Pancreas (tissue), 10 donors: ENCODE data around the gene OSBPL2. TPM values are rescaled to one million over a fixed set of nuclear protein-coding genes. Genes with fewer than 3 reads are reported as not detected.

ENCODE experiments used
- ATAC-seq, 4 donors: fragments of 200-7000 bp; cut with Tn5 transposase; one replicate each; pipeline versions ENCODE4 v1.8.0 to v1.9.1; 2020; ENCODE audit warnings: mild to moderate bottlenecking in 4 of 4, moderate library complexity in 4 of 4
- DNase-seq, 6 donors: peaks; one replicate each; pipeline ENCODE4 v3.0.0-alpha.2; 2020
- FAIRE-seq: peaks from 2 replicates; lab custom pipeline; 2012; peaks lifted over from hg19 to GRCh38; lab: Jason Lieb, UNC
- H3K27ac ChIP-seq, 4 donors: fragments of 200-600 bp; sonication (generic); 1 replicate in 3 of 4; 2 replicates in 1 of 4; pipeline versions ENCODE4 v1.5.0 to v1.8.0; 2020
- H3K27me3 ChIP-seq, 4 donors: fragments of 200-600 bp; one replicate each; pipeline ENCODE4 v1.8.0; 2021
- H3K36me3 ChIP-seq, 3 donors: fragments of 200-600 bp; sonication (generic) in 1 of 3; one replicate each; pipeline versions ENCODE4 v1.5.0 to v1.8.0; 2020 to 2021
- H3K4me1 ChIP-seq, 3 donors: fragments of 200-600 bp; one replicate each; pipeline ENCODE4 v1.8.0; 2021
- H3K4me3 ChIP-seq, 4 donors: fragments of 200-600 bp; sonication (generic) in 2 of 4; one replicate each; pipeline versions ENCODE4 v1.5.0 to v1.8.0; 2020 to 2021
- H3K9me3 ChIP-seq, 4 donors: fragments of 200-600 bp; one replicate each; pipeline ENCODE4 v1.8.0; 2021
- WGBS, 2 donors: extraction: QIAGEN DNeasy Blood & Tissue Kit; methylation state at CpG; one replicate each; pipeline ENCODE4 v1.1.7; 2013; 5-methylcytosine and 5-hydroxymethylcytosine counted together
- intact Hi-C, 3 donors: fragments of 100-400 bp; cut with DNase I; formaldehyde crosslinking; loops; one replicate each; pipeline versions ENCODE4 v1.11.1 to v1.14.2; 2022
- microRNA-seq, 2 donors: library from miRNA; unstranded; fragments of <30 nt; microRNA quantifications; one replicate each; pipeline versions ENCODE4 to v1.1.0, GENCODE V29; 2019 to 2020
- polyA plus RNA-seq, 2 donors: library from polyadenylated mRNA; stranded (reverse); fragments of 200-250 nt; gene quantifications; one replicate each; pipeline ENCODE4 v1.2.3, GENCODE V29; 2013
- total RNA-seq, 6 donors: library from RNA; stranded (reverse); fragmentation: NEBNext Ultra II Directional in 4 of 6; extraction: Animal tissue kit (Norgen Biotek cat#: 25700) in 4 of 6; gene quantifications; one replicate each; pipeline versions ENCODE4 v1.2.1 to v1.2.4, GENCODE V29; 2021 to 2023
- TF ChIP-seq, protein P1 (sequence below), 4 donors: fragments of 200-600 bp; sonication (generic) in 3 of 4; IDR thresholded peaks; one replicate each; pipeline versions ENCODE4 v1.5.0 to v1.8.0; 2021; ENCODE audit warnings: antibody characterized with exemption in 4 of 4
- donor health status: healthy with polysubstance abuse.
- donor health status: DM: no; HTN: no; CAD: no; lungs with moderate emphysema.
- donor health status: DM: no; HTN: no; CAD: no.
- donor health status: control.
- donor health status: control.
- donor health status: Bipolar disorder and iron deficiency.
- donor health status: DM: yes; HTN: yes; CAD: no.
- donor health status: DM: no; HTN: no; CAD: no.
- donor health status: DM: no; HTN: no; CAD: no.
- donor health status: DM: yes; HTN: yes; CAD: no.

Gene OSBPL2
- total and polyA plus RNA-seq, 8 donors, result 33.3 to 56.8 (median 47.0) TPM

- Histone ChIP-seq H3K4me3 (no peak overlapping the region), H3K27me3 (no peaks in the 10 kb centered on the region), H3K27ac (no peak overlapping the region), H3K4me1 (no peaks in the 10 kb centered on the region), H3K36me3 (no peaks in the 10 kb centered on the region), H3K9me3 (no peaks in the 10 kb centered on the region)
- WGBS, 2 donors, result 90 to 92% methylated on average over 10 of the region's 10 CpGs
- ATAC-seq (no peak), FAIRE-seq (no peak), DNase-seq (peak in 1 of 6 donors; percentile 11)
- TF ChIP-seq, protein P1, sequence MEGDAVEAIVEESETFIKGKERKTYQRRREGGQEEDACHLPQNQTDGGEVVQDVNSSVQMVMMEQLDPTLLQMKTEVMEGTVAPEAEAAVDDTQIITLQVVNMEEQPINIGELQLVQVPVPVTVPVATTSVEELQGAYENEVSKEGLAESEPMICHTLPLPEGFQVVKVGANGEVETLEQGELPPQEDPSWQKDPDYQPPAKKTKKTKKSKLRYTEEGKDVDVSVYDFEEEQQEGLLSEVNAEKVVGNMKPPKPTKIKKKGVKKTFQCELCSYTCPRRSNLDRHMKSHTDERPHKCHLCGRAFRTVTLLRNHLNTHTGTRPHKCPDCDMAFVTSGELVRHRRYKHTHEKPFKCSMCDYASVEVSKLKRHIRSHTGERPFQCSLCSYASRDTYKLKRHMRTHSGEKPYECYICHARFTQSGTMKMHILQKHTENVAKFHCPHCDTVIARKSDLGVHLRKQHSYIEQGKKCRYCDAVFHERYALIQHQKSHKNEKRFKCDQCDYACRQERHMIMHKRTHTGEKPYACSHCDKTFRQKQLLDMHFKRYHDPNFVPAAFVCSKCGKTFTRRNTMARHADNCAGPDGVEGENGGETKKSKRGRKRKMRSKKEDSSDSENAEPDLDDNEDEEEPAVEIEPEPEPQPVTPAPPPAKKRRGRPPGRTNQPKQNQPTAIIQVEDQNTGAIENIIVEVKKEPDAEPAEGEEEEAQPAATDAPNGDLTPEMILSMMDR (IDR thresholded peaks at IDR 0.05), result no peak
- intact Hi-C loops, result no loop called here
These were observed 106.5 kb downstream of the OSBPL2 start for GRCh38 chr20:62344782-62345181.

Small RNAs within 50 kb of the gene (microRNA-seq; reads per million reads assigned to microRNA genes)
- gene MIR4758, result 0 reads per million in 2 donors

Other genes with a start within 250 kb of the OSBPL2 start
- gene TAF4, start 172.6 kb upstream of the OSBPL2 start, total RNA-seq, result 10 to 100 TPM in 1 of 6 donors, 1 to 10 TPM in 5; 7.1 to 15.2 (median 8.4) TPM
- 1 to 10 TPM; 5.7 to 9.2 TPM for gene TAF4, start 172.6 kb upstream of the OSBPL2 start, polyA plus RNA-seq
- gene LSM14B, start 116.0 kb upstream of the OSBPL2 start, total RNA-seq, result 10 to 100 TPM; 14.9 to 19.7 (median 16.7) TPM
- 10 to 100 TPM in 1 of 2 donors, 1 to 10 TPM in 1; 8.4 to 20.1 TPM for gene LSM14B, start 116.0 kb upstream of the OSBPL2 start, polyA plus RNA-seq
- 100 to 1,000 TPM in 1 of 6 donors, 10 to 100 TPM in 5; 55.6 to 105 (median 74.3) TPM for gene PSMA7, start 95.1 kb upstream of the OSBPL2 start, total RNA-seq
- 100 to 1,000 TPM in 1 of 2 donors, 10 to 100 TPM in 1; 67.9 to 119 TPM for gene PSMA7, start 95.1 kb upstream of the OSBPL2 start, polyA plus RNA-seq
- 1 to 10 TPM; 6.6 to 9.7 (median 7.4) TPM for gene SS18L1, start 94.8 kb upstream of the OSBPL2 start, total RNA-seq
- 10 to 100 TPM; 13.0 to 19.3 TPM for gene SS18L1, start 94.8 kb upstream of the OSBPL2 start, polyA plus RNA-seq
- 10 to 100 TPM in 5 of 6 donors, 1 to 10 TPM in 1; 9.7 to 21.1 (median 13.1) TPM for gene MTG2, start 55.5 kb upstream of the OSBPL2 start, total RNA-seq
- gene MTG2, start 55.5 kb upstream of the OSBPL2 start, polyA plus RNA-seq, result 10 to 100 TPM; 36.2 to 55.3 TPM
- under 1 TPM in 1 of 6 donors, not detected in 5; 0.08 TPM for gene HRH3, start 18.2 kb upstream of the OSBPL2 start, total RNA-seq
- under 1 TPM; 0.02 to 0.04 TPM for gene HRH3, start 18.2 kb upstream of the OSBPL2 start, polyA plus RNA-seq
- 10 to 100 TPM; 33.3 to 76.0 (median 36.5) TPM for gene ADRM1, start 64.5 kb downstream of the OSBPL2 start, total RNA-seq
- gene ADRM1, start 64.5 kb downstream of the OSBPL2 start, polyA plus RNA-seq, result 10 to 100 TPM; 61.9 to 74.8 TPM
- gene LAMA5, start 128.8 kb downstream of the OSBPL2 start, total RNA-seq, result 10 to 100 TPM; 43.6 to 89.5 (median 59.4) TPM
- 100 to 1,000 TPM; 259 to 344 TPM for gene LAMA5, start 128.8 kb downstream of the OSBPL2 start, polyA plus RNA-seq
- gene RPS21, start 148.6 kb downstream of the OSBPL2 start, total RNA-seq, result 1,000 to 10,000 TPM in 2 of 6 donors, 100 to 1,000 TPM in 4; 662 to 1,102 (median 850) TPM
- gene RPS21, start 148.6 kb downstream of the OSBPL2 start, polyA plus RNA-seq, result 1,000 to 10,000 TPM; 2,124 to 2,141 TPM
- 1 to 10 TPM; 1.4 to 2.3 (median 1.9) TPM for gene CABLES2, start 168.8 kb downstream of the OSBPL2 start, total RNA-seq
- gene CABLES2, start 168.8 kb downstream of the OSBPL2 start, polyA plus RNA-seq, result 1 to 10 TPM; 1.5 to 2.9 TPM
- 1 to 10 TPM in 3 of 6 donors, under 1 TPM in 3; 0.66 to 2.5 (median 1.0) TPM for gene RBBP8NL, start 189.0 kb downstream of the OSBPL2 start, total RNA-seq
- 1 to 10 TPM; 2.0 to 4.8 TPM for gene RBBP8NL, start 189.0 kb downstream of the OSBPL2 start, polyA plus RNA-seq
- gene GATA5, start 237.5 kb downstream of the OSBPL2 start, total RNA-seq, result under 1 TPM in 1 of 6 donors, not detected in 5; 0.34 TPM
- gene GATA5, start 237.5 kb downstream of the OSBPL2 start, polyA plus RNA-seq, result under 1 TPM; 0.02 to 0.15 TPM